Right ventricle myocardium inferior (tissue), 1 donor: ENCODE data around the gene TRIP6. TPM values are rescaled to one million over a fixed set of nuclear protein-coding genes. Genes with fewer than 3 reads are reported as not detected.

Experiments
- ATAC-seq: fragments of 200-7000 bp; cut with Tn5 transposase; one replicate; pipeline ENCODE4 v1.9.1; 2020; ENCODE audit warnings: mild to moderate bottlenecking, moderate library complexity
- DNase-seq: peaks from one replicate; pipeline ENCODE4 v3.0.0; 2021; ENCODE audit errors: missing footprints
- intact Hi-C: fragments of 100-400 bp; cut with DNase I; formaldehyde crosslinking; loops from one replicate; pipeline ENCODE4 v1.11.0; 2022
- total RNA-seq: library from RNA; stranded (reverse); fragmentation: NEBNext Ultra II Directional; extraction: Animal tissue kit (Norgen Biotek cat#: 25700); gene quantifications from one replicate; pipeline ENCODE4 v1.2.1, GENCODE V29; 2021
- donor health status: DM: no; HTN: yes; CAD: no; lungs with severe emphysema.

The TRIP6 gene
- total RNA-seq, 1 donor from 2014 or later = 15.5 TPM

GRCh38 chr7:100865372-100865911, 1.7 kb upstream of the TRIP6 start:
- DNase-seq (no peak), ATAC-seq (no peak)
- intact Hi-C loops = no loop called here

DNA sequence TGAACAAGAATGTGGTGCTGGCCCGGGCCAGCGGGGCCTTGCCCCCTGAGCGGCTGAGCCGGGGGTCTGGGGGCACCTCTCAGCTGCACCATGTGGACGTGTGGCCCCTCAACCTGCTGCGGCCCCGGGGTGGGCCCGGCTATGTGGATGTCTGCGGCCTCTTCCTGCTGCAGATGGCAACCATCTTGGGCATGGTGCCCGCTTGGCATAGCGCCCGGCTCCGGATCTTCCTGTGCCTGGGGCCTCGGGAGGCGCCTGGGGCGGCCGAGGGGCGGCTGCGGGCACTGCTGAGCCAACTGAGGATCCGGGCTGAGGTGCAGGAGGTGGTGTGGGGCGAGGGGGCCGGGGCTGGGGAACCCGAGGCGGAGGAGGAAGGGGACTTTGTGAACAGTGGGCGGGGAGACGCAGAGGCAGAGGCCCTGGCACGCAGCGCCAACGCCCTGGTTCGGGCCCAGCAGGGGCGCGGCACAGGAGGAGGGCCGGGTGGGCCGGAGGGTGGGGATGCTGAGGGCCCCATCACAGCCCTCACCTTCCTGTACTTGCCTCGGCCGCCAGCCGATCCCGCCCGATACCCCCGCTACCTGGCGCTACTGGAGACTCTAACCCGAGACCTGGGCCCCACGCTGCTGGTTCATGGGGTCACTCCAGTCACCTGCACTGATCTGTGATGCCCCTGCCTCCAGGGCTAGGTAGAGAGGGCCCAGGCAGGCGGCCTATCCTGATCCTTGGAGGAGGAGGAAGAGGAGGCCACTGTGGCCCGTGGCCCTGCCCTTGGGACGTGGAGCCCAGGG, 1.1 kb upstream of the TRIP6 start:
- ATAC-seq (peak; percentile 15), DNase-seq (peak; percentile 91)
- intact Hi-C loops = no loop called here

DNA sequence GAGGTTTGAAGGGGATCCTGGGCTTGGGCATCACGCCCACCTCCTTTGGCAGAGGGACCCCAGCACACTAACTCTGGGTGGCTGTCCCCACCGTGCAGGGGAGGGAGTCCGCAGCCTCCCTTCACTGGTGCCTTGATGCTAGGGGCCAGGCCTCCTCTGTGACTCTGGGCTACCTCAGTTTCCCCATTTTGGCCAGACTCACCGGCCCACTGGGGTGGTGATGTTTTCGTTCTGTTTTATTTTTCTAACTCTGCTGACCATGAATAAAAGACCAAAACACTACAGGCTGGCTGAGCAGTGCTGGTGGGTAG, 503 bp upstream of the TRIP6 start:
- intact Hi-C loops = no loop called here
- ATAC-seq (peak; percentile 9), DNase-seq (no peak)

DNA sequence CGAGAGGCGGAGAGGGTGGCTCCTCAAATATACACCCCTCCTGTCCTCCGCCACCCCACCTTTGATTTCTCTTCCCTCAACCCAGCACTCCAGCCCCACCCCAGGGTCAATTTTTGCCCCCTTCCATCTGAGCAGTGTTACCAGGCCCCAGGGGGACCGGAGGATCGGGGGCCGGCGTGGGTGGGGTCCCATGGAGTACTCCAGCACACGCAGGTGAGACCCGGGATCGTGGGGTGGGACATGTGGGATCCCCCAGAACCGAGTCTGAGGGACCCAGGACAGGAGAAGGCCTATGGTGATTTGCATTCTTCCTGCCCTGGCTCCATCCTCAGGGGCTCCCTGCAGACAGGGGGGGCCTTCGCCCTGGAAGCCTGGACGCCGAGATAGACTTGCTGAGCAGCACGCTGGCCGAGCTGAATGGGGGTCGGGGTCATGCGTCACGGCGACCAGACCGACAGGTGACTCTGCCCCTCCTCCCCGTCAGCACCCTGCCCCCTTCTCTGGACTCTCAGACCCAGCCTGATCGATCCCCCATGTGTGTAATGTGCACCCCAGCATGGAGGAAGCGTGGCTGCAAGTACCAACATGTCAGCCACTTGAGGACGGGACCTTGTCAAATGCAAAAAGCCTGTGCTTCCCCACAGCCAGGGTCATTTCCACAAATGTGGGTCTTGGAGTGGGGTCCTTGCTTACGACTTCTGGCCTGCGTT, 744 bp downstream of the TRIP6 start:
- DNase-seq = peak; percentile 48
- ATAC-seq = peak; percentile 0
- intact Hi-C loops = no loop called here

DNA sequence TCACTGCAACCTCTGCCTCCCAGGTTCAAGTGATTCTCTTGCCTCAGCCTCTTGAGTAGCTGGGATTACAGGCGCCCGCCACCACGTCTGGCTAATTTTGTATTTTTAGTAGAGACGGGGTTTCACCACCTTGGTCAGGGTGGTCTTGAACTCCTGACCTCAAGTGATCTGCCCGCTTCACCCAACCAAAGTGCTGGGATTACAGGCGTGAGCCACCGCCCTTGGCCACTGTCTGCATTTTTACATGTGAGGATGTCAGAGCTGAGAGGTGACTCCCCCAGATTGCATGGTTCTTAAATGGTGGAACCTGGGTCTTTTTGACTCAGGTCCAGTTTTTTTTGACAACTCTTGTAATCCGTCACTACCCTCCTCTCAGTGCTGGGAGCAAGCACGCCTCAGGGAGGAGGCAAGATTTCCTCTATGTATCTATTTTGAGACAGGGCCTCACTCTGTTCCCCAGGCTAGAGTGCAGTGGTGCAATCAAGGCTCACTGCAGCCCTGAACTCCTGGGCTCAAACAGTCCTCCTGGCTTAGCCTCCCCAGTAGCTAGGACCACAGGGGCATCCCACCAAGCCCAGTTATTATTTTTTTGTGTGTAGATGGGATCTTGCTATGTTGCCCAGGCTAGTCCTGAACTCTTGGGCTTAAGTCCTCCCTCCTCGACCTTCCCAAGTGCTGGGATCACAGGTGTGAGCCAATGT, 6.6 kb downstream of the TRIP6 start:
- intact Hi-C loops = loop anchor here (2.0 kb wide), 1 partner anchor 15 kb away; the partner anchor contains the start of gene UFSP1
- no peak for ATAC-seq
- peak; percentile 27 for DNase-seq

- ATAC-seq (peak; percentile 3), DNase-seq (peak; percentile 18)
- intact Hi-C loops = loop anchor here (2.0 kb wide), 1 partner anchor 15 kb away; the partner anchor contains the start of gene UFSP1
Measured at GRCh38 chr7:100874300-100874576, 7.1 kb downstream of the TRIP6 start.

DNA sequence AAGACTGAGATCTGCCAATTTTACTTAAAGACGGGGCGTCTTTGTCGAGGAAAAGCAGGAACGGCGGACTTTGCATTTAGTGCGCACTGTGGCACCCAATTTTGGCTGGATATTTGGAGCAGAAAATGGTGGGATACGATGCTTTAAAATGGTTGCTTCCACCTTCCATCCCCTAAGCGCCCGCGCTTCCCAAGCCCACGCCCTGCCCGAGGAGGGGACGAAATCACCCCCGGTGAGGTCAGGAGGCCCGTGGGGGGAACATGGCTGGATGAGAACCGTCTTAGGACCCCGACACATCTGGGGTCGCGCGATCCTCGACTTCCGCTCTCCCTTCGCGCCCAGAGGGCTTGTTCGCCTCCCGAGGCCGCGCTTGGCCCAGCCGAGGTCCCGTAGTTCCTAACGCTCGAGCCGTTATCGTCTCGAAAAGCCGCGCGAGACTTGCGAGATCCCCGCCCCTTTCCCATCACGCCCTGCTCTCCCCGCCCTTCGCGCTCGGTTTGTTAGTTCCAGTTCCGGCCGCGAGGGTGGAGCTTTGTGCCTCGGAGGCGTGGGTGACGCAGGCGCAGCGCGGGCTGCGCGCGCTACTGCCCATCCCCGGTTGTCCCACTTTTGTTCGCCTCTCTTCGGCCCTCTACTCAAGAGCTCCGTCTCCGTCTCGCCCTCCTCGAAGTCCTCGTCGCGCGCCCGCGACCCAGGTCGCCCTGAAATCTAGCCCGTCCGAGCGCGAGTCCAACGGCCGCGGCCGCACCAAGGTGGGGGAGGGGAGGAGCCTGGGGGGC, 7.6 kb downstream of the TRIP6 start, which contains the start of gene SRRT:
TSS of gene SRRT (plus strand) at position 527 of the 779 bp plus-strand sequence. CDS start 488 bp downstream, outside the sequence.
- ATAC-seq = peak; percentile 97
- intact Hi-C loops = loop anchor here (2.0 kb wide), 1 partner anchor 14 kb away; the partner anchor contains the start of gene UFSP1

GRCh38 chr7:100875356-100875751, 8.2 kb downstream of the TRIP6 start:
- ATAC-seq (peak; percentile 49), DNase-seq (no peak)
- intact Hi-C loops = loop anchor here (2.0 kb wide), 1 partner anchor 13 kb away; the partner anchor contains the start of gene UFSP1

More for the DNA sequence above, 7.6 kb downstream of the TRIP6 start, which contains the start of gene SRRT:
- DNase-seq = peak; percentile 100

- ATAC-seq (no peak), DNase-seq (no peak)
- intact Hi-C loops = no loop called here
Measured at GRCh38 chr7:100878013-100878412, 10.8 kb downstream of the TRIP6 start.

DNA sequence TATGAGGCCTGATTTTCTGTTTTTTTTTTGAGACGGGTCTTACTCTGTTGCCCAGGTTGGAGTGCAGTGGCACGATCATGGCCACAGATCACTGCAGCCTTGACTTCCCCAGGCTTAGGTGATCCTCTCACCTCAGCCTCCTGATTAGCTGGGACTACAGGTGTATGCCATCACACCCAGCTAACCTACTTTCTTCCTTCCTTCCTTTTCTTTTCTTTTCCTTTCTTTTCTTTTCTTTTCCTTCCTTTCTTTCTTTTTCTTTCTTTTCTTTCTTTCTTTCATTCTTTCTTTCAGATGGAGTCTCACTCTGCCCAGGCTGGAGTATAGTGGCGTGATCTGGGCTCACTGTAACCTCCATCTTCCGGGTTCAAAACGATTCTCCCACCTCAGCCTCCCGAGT, 11.5 kb downstream of the TRIP6 start:
- intact Hi-C loops = no loop called here
- no peak for ATAC-seq
- DNase-seq = no peak

GRCh38 chr7:100879685-100880261, 12.6 kb downstream of the TRIP6 start:
- ATAC-seq = peak; percentile 48
- intact Hi-C loops = no loop called here
- peak; percentile 45 for DNase-seq

DNA sequence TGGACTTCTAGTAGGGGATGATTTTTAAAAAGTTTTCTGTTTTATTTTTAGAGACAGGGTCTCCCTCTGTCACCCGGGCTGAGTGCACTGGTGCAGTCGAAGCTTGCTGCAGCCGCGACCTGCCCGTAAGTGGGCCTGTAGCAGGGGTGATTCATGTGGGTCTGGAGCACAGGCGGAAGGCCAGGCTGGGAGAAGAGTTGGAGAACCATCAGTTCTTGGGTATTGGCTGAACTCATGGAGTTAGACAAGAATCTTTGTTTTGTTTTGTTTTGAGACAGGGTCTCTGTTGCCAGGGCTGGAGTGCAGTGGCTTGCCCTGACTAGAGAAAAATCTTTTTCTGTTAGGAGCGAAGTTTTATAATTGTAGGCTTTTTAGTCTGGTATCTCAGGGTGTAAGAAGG, 13.5 kb downstream of the TRIP6 start:
- DNase-seq = peak; percentile 2
- ATAC-seq = no peak
- intact Hi-C loops = no loop called here

DNA sequence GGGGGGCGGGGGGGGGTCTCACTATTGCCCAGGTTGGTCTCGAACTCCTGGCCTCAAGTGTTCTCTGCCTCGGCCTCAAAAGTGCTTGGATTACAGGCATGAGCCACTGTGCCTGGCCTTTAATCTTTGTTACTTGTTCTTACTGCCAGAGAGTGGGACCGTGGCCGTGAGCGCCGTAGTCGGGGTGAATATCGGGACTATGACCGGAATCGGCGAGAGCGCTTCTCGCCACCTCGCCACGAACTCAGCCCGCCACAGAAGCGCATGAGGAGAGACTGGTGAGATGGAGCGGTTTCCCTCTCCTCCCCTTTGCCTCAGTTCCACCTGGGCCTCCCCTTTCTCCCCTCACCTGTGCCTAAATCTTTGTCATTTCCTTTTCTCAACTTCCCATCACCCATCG, 13.9 kb downstream of the TRIP6 start:
- intact Hi-C loops = no loop called here
- peak; percentile 64 for DNase-seq
- no peak for ATAC-seq

DNA sequence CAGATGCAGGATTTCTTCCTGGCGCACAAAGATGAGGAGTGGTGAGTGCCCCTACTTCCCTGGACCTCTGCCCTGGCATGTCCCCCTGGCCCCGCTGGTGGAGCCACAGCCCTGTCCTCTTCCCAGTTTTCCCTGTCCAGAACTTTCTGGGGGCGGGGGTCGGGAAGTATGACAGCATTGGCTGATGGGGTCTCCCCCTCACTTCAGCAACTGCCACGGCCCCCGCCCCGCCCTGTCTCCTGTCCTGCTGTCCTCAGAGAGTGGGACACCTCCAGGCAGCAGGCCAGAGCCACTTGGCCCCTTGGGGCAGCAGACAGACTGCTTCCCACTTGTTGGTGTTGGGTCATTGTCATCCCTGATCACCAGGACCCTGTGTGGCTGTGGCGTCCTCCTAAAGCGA, 15.0 kb downstream of the TRIP6 start:
- DNase-seq (peak; percentile 39), ATAC-seq (no peak)
- intact Hi-C loops = no loop called here

DNA sequence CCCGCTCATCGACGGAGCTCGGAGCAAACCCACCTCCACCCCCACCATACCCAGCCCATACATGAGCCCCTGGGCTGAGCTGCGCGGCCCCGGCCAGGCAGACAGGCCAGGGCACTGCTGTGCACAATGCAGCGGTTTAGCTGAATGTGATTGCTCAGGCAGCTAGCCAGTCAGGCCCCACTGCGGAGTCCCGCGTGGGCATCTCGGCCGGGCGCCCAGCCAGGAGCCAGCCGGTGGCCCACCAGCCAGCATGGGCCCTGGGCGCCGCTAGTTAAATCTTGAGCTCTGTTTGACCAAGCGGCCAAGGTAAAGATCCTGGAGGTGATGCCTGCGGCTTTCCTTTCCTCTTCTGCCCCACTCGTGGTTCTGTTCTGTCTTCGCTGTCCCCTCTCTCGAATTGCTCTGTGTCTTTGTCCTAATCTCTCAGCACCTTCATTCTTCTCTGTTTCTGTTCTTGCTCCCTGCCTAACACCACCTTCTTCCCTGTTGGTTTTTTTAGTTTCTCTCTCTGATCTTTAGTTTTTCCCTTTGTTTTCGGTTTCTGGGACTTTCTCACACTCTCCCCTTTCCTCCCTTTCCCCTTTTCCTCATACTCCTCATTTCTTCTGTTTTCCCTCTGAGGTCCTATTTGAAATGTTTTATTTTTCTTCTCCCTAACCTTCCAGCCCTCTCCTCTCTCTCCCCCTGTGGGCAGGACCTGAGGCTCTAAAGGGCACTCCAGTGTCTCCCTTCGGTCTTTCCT, 15.8 kb downstream of the TRIP6 start:
- no peak for ATAC-seq
- peak; percentile 14 for DNase-seq
- intact Hi-C loops = no loop called here

DNA sequence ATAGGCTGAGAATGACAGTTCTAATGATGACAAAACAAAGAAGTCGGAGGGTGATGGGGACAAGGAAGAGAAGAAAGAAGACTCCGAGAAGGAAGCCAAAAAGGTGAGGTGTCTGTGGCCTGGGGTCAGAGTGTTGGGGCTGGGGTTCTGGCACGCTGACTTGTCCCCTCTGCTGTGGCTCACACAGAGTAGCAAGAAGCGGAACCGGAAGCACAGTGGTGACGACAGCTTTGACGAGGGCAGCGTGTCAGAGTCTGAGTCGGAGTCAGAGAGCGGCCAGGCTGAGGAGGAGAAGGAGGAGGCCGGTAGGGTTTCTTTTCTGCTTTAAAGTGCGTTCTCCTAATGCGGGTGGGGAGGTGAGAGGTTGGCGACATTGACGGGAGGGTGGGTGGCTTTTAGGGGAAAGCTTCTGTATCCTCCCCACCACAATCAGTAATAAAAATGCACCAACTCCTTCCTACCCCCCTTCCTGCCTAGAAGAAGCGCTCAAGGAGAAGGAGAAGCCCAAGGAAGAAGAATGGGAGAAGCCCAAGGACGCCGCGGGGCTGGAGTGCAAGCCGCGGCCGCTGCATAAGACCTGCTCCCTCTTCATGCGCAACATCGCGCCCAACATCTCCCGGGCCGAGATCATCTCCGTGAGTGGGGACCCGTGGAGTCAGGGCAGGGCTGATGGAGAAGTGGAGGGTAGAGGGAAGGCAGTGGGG, 17.7 kb downstream of the TRIP6 start:
- no peak for ATAC-seq
- peak; percentile 59 for DNase-seq
- intact Hi-C loops = no loop called here
